AG10803 (cell line): ENCODE results near the gene CKLF.

Source experiments
- DNase-seq: peaks from one replicate; pipeline ENCODE4 v3.0.0; 2010; ENCODE audit warnings: low read depth
- H3K4me3 ChIP-seq: 2 replicates; pipeline ENCODE4 v1.5.1; 2011; ENCODE audit warnings: mild to moderate bottlenecking, low read length, control low read depth
- CTCF ChIP-seq: conservative IDR thresholded peaks from 2 replicates; pipeline ENCODE4 v1.5.1; 2011; ENCODE audit warnings: mild to moderate bottlenecking, low read length, control low read depth, inconsistent platforms

Gene CKLF

GRCh38 chr16:66596986-66597848 is 44.8 kb downstream of the CKLF start:
- DNase-seq, result no peak
- TF ChIP-seq CTCF, result no peak
- no peak overlapping the region for H3K4me3 ChIP-seq

GRCh38 chr16:66598111-66598510 is 45.7 kb downstream of the CKLF start:
- DNase-seq, result no peak
- no peak overlapping the region for H3K4me3 ChIP-seq
- no peak for TF ChIP-seq CTCF

- DNase-seq, result no peak
- H3K4me3 ChIP-seq, result no peak overlapping the region
Observed at GRCh38 chr16:66599726-66600125, 47.4 kb downstream of the CKLF start.

GRCh38 chr16:66600477-66600876 is 48.1 kb downstream of the CKLF start:
- no peak for DNase-seq
- no peak for TF ChIP-seq CTCF
- H3K4me3 ChIP-seq, result no peak overlapping the region

More at GRCh38 chr16:66599726-66600125, 47.4 kb downstream of the CKLF start:
- no peak for TF ChIP-seq CTCF

GRCh38 chr16:66601471-66601870 is 49.1 kb downstream of the CKLF start:
- no peak overlapping the region for H3K4me3 ChIP-seq
- no peak for TF ChIP-seq CTCF

GRCh38 chr16:66603537-66604375 is 51.4 kb downstream of the CKLF start:
- H3K4me3 ChIP-seq, result peak overlapping the region; percentile 75
- peak; percentile 66 for DNase-seq
- no peak for TF ChIP-seq CTCF

More at GRCh38 chr16:66601471-66601870, 49.1 kb downstream of the CKLF start:
- no peak for DNase-seq
